ENCODE measurements around the gene PSD2. TPM values are rescaled to one million over a fixed set of nuclear protein-coding genes. Genes with fewer than 3 reads are reported as not detected.

PSD2 gene
- total and polyA plus RNA-seq, 4 donors: 0.30 to 0.62 (median 0.41) TPM; not detected in 1

DNA sequence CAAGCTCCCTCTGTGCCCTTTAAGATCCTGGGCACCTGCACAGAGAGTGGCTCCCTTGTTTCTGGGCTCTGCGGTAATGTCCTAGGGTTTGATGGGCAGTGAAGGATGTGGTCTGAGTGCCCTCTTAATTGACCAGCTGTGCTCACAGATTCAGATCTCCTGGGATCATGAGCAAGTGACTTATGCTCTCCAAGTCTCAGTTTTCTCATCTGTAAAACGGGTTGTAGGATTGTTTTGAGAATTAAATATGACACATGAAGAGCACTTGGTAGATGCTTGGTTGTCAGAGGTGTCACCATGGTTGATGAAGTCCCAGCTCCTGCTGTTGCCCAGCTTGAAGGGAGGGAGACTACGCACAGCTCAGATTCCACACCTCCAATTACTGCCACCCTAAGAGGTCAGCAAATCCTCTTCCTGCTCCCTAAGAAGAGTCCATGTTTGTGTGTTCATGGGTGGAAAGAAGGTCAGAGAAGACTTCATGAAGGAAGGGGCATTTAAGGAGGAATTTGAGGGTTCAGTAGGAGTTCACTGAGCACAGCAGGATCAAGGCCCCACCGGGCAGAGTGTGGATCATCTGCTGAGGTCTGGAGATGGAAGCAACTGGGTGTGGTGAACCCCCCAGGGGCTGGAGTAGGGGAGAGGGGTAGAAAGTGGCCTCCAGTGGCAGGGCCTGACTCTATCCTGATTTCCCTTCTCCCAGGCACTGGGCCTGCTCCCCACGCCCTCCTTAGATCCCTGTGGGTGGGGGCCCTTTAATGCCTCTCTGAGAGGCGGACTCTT, 1.4 kb upstream of the PSD2 start:
- intact Hi-C loops (cut with DNase I): no loop called here
- Histone ChIP-seq H3K27me3 (ENCODE audit: control insufficient read depth in 1 of 2, insufficient read depth in 2 of 2, low read length in 1 of 2) (no peaks in the 10 kb centered on the region), H3K36me3 (ENCODE audit: control insufficient read depth in 1 of 2, insufficient read depth in 2 of 2, low read length in 1 of 2) (no peaks in the 10 kb centered on the region), H3K27ac (ENCODE audit: low read depth in 1 of 2, low read length in 2 of 2) (no peak overlapping the region), H3K9me3 (ENCODE audit: control insufficient read depth, low read length) (no peaks in the 10 kb centered on the region), H3K4me3 (ENCODE audit: low read length in 2 of 2) (no peak overlapping the region), H3K4me1 (ENCODE audit: control insufficient read depth in 1 of 2, insufficient read depth in 2 of 2, low read length in 2 of 2) (no peaks in the 10 kb centered on the region)
- DNase-seq (no peak), ATAC-seq (ENCODE audit: low FRiP score) (no peak)
- WGBS, 2 donors: 89 to 92% methylated on average over 6 of the region's 6 CpGs

DNA sequence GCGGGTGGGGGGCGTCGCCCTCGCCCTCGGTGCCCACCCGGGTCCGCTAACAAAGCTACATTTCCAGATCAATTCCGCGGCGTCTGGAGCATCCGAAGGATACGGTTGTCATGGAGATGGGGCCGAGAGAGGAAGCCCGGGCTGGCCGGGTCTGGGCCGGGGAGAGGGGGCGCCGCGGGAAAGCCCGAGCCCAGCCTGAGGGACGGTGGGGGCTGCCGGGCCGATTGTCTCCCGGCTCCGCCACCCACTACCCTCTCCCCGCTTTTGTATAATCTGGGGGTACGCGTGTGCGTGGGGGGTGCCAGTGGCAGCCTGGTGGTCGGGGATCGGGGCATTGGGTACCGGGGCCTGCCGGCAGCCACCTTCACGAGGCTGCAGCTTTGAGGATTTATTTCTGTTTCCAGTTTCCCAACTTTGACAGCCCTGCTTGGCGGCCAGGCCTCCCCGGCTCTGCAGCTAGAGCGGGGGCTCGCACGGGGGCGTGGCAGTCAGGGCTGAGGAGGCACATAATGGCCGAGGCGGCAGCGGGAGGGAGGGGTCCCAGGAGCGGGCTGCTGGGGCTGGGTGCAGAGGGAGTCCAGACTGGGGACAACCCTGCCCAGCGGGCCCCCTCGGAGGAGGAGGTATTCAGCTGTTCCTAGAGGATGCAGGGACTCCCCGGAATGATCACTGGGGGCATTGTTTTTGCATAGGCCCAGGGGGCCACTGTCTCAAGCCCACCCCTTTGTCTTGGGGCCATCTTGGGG, 626 bp downstream of the PSD2 start:
- H3K27me3 ChIP-seq (ENCODE audit: control insufficient read depth in 1 of 2, insufficient read depth in 2 of 2, low read length in 1 of 2): no peaks in the 10 kb centered on the region
- no peaks in the 10 kb centered on the region for H3K36me3 ChIP-seq (ENCODE audit: control insufficient read depth in 1 of 2, insufficient read depth in 2 of 2, low read length in 1 of 2)
- no peaks in the 10 kb centered on the region for H3K9me3 ChIP-seq (ENCODE audit: control insufficient read depth, low read length)
- H3K27ac ChIP-seq (ENCODE audit: low read depth in 1 of 2, low read length in 2 of 2): no peak overlapping the region
- no peak for ATAC-seq (ENCODE audit: low FRiP score)
- 5 to 6% methylated on average over 27 to 47 of the region's 47 CpGs for WGBS, 2 donors
- H3K4me1 ChIP-seq (ENCODE audit: control insufficient read depth in 1 of 2, insufficient read depth in 2 of 2, low read length in 2 of 2): no peaks in the 10 kb centered on the region
- DNase-seq: no peak
- intact Hi-C loops (cut with DNase I): no loop called here
- H3K4me3 ChIP-seq (ENCODE audit: low read length in 2 of 2): peak overlapping the region in 1 of 2 donors; percentile 43

DNA sequence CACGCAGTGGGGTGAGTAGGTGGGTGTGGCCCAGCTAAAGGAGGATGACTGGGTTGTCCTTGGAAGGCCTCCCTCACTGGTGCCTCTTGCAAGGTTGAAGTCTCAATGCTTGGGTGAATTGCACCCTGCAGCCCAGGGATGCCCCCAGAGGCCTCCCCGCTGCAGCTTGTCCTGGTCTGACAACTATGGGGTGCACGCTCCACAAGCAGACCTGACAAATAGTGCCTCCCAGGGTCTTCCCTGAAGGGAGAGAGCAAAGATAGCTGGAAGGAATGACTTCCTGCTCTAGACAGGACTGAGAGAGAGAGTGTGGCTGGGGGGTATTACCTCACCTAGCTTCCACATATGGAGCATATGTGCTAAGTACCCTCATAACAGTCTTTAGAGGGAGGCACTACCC, 1.7 kb downstream of the PSD2 start:
- DNase-seq (no peak), ATAC-seq (ENCODE audit: low FRiP score) (no peak)
- intact Hi-C loops (cut with DNase I): no loop called here
- Histone ChIP-seq H3K27me3 (ENCODE audit: control insufficient read depth in 1 of 2, insufficient read depth in 2 of 2, low read length in 1 of 2) (no peaks in the 10 kb centered on the region), H3K4me3 (ENCODE audit: low read length in 2 of 2) (no peak overlapping the region), H3K9me3 (ENCODE audit: control insufficient read depth, low read length) (no peaks in the 10 kb centered on the region), H3K36me3 (ENCODE audit: control insufficient read depth in 1 of 2, insufficient read depth in 2 of 2, low read length in 1 of 2) (no peaks in the 10 kb centered on the region), H3K27ac (ENCODE audit: low read depth in 1 of 2, low read length in 2 of 2) (no peak overlapping the region), H3K4me1 (ENCODE audit: control insufficient read depth in 1 of 2, insufficient read depth in 2 of 2, low read length in 2 of 2) (no peaks in the 10 kb centered on the region)
- WGBS, 2 donors: 85 to 88% methylated on average over 3 of the region's 3 CpGs

DNA sequence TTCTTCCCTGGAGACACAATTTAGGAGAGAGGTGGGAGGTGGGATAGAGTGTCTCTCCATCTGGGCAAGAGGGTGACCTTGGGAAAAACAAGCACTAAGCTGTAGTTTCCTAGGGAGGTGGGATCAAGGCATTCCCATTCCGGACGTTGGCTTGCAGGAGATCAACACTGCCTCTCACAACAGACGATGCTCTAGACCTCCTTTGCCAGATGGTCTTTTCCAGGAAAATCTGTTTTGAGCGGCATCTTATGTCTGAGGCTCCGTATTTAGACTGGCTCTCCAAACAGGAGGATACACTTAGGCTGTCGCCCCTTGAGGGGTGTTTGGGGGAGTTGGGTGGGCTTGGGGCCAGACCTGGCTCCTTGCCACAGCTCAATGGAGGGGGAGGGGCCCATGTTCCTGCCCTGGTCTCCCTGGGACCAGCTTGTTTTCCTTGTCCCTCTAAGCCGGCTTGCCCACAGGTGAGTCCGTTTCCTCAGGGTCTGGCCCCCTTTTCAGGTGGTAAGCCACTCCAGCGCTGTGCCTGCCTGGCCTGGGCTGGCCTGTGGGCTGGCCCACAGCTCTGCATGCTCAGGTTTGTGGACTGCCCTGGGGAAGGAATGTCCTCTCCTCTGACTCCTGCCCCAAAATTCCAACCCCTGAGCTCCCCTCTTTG, 2.4 kb downstream of the PSD2 start:
- 65 to 69% methylated on average over 9 of the region's 9 CpGs for WGBS, 2 donors
- ATAC-seq (ENCODE audit: low FRiP score) (no peak), DNase-seq (no peak)
- H3K27me3 ChIP-seq (ENCODE audit: control insufficient read depth in 1 of 2, insufficient read depth in 2 of 2, low read length in 1 of 2): no peaks in the 10 kb centered on the region
- intact Hi-C loops (cut with DNase I): no loop called here
- no peaks in the 10 kb centered on the region for H3K4me1 ChIP-seq (ENCODE audit: control insufficient read depth in 1 of 2, insufficient read depth in 2 of 2, low read length in 2 of 2)
- no peak overlapping the region for H3K4me3 ChIP-seq (ENCODE audit: low read length in 2 of 2)
- H3K9me3 ChIP-seq (ENCODE audit: control insufficient read depth, low read length): no peaks in the 10 kb centered on the region
- no peaks in the 10 kb centered on the region for H3K36me3 ChIP-seq (ENCODE audit: control insufficient read depth in 1 of 2, insufficient read depth in 2 of 2, low read length in 1 of 2)
- no peak overlapping the region for H3K27ac ChIP-seq (ENCODE audit: low read depth in 1 of 2, low read length in 2 of 2)

DNA sequence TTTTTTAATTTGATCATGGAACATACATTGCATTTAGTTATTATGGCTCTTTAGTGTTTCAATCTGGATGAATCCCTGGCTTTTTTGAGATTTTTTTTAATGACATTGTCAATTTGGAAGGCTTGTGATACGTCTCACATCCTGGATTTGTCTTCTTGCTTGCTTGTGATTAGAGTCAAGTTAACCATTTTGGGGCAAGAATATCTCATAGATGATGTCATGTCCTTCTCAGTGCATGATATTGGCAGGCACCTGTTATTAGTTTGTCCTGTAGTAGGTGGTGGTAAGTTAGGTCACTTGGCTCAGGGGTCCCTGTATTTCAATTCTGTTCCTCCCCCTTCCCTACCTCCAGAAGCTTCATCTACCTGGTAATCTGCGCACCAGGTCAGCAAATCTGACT, 3.3 kb downstream of the PSD2 start:
- H3K27ac ChIP-seq (ENCODE audit: low read depth in 1 of 2, low read length in 2 of 2): no peak overlapping the region
- no peak overlapping the region for H3K4me3 ChIP-seq (ENCODE audit: low read length in 2 of 2)
- H3K9me3 ChIP-seq (ENCODE audit: control insufficient read depth, low read length): no peaks in the 10 kb centered on the region
- no peak for ATAC-seq (ENCODE audit: low FRiP score)
- WGBS, 2 donors: 79 to 81% methylated on average over 2 of the region's 2 CpGs
- no peaks in the 10 kb centered on the region for H3K27me3 ChIP-seq (ENCODE audit: control insufficient read depth in 1 of 2, insufficient read depth in 2 of 2, low read length in 1 of 2)
- no peaks in the 10 kb centered on the region for H3K4me1 ChIP-seq (ENCODE audit: control insufficient read depth in 1 of 2, insufficient read depth in 2 of 2, low read length in 2 of 2)
- no peak for DNase-seq
- intact Hi-C loops (cut with DNase I): no loop called here
- H3K36me3 ChIP-seq (ENCODE audit: control insufficient read depth in 1 of 2, insufficient read depth in 2 of 2, low read length in 1 of 2): no peaks in the 10 kb centered on the region

DNA sequence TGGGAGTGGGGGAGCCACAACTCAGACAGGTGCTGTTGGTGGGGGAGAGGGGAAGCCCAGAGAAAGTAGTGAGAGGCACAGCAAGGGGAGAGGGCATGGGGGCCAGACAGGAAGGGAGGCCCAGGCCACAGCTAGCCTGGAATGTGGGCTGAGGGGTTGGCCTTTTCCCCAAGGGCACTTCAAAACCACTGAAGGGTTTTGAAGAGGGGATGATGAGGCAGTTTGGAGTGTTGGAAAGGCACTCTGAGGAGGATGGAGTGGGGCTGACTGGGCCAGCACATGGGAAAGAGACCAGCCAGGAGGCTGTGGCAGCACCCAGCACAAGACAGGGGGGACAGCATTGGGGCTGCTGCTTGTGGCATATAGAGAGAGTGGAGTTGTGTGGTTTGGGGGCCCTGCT, 3.8 kb downstream of the PSD2 start:
- intact Hi-C loops (cut with DNase I): no loop called here
- Histone ChIP-seq H3K27ac (ENCODE audit: low read depth in 1 of 2, low read length in 2 of 2) (no peak overlapping the region), H3K4me3 (ENCODE audit: low read length in 2 of 2) (no peak overlapping the region), H3K4me1 (ENCODE audit: control insufficient read depth in 1 of 2, insufficient read depth in 2 of 2, low read length in 2 of 2) (no peaks in the 10 kb centered on the region), H3K9me3 (ENCODE audit: control insufficient read depth, low read length) (no peaks in the 10 kb centered on the region), H3K36me3 (ENCODE audit: control insufficient read depth in 1 of 2, insufficient read depth in 2 of 2, low read length in 1 of 2) (no peaks in the 10 kb centered on the region), H3K27me3 (ENCODE audit: control insufficient read depth in 1 of 2, insufficient read depth in 2 of 2, low read length in 1 of 2) (no peaks in the 10 kb centered on the region)
- ATAC-seq (ENCODE audit: low FRiP score) (no peak), DNase-seq (no peak)

DNA sequence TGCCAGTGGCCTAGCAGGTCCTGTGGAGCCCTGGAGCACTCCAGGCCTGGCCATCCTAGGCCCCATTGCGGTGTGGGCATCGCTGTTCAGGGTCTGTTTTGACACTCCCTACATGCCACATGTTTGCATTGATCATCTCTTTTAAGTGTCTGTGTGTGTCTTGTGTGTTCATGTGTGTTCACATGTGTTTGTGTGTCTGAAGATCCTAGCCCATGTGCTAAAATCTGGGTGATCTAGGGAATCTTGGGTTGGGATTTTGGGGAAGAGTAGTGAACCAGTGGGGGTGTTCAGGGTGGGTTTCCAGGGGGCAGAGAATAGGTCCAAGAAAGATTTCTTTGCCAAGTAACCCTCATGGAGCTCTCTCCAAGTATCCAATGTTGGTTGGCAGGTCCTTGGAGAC, 8.4 kb downstream of the PSD2 start:
- Histone ChIP-seq H3K4me1 (ENCODE audit: control insufficient read depth in 1 of 2, insufficient read depth in 2 of 2, low read length in 2 of 2) (no peaks in the 10 kb centered on the region), H3K36me3 (ENCODE audit: control insufficient read depth in 1 of 2, insufficient read depth in 2 of 2, low read length in 1 of 2) (no peaks in the 10 kb centered on the region), H3K27ac (ENCODE audit: low read depth in 1 of 2, low read length in 2 of 2) (no peak overlapping the region), H3K27me3 (ENCODE audit: control insufficient read depth in 1 of 2, insufficient read depth in 2 of 2, low read length in 1 of 2) (no peaks in the 10 kb centered on the region), H3K4me3 (ENCODE audit: low read length in 2 of 2) (no peak overlapping the region), H3K9me3 (ENCODE audit: control insufficient read depth, low read length) (no peaks in the 10 kb centered on the region)
- DNase-seq (no peak), ATAC-seq (ENCODE audit: low FRiP score) (no peak)
- 95 to 96% methylated on average over 2 of the region's 2 CpGs for WGBS, 2 donors
- intact Hi-C loops (cut with DNase I): no loop called here

DNA sequence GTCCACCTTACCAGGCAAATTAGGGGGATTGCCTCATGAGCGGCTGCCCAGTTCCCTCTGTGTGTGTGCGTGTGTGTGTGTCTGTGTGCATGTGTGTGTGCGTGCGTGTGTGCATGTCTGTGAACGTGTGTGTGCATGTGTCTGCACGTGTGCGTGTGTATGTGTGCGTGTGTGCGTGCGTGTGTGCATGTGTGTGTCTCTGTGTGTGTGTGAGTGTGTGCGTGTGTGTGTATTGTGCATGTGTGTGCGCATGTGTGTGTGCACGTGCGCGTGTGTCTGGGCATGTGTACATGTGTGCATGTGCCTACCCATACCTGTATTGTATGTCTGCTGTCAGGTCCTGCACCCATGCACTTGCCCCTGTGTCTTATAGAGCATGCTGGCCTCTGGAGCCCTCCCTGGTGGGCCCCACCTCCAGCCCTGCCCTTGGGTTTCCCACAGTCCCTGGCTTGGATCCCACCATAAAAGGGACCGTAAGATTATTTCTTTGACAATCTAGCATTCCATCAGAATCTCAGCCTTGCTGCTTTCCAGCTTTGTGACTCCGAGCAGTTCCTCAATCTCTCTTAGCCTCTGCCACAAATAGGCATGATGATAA, 9.3 kb downstream of the PSD2 start:
- intact Hi-C loops (cut with DNase I): no loop called here
- ATAC-seq (ENCODE audit: low FRiP score) (no peak), DNase-seq (no peak)
- Histone ChIP-seq H3K27me3 (ENCODE audit: control insufficient read depth in 1 of 2, insufficient read depth in 2 of 2, low read length in 1 of 2) (no peaks in the 10 kb centered on the region), H3K9me3 (ENCODE audit: control insufficient read depth, low read length) (no peaks in the 10 kb centered on the region), H3K4me1 (ENCODE audit: control insufficient read depth in 1 of 2, insufficient read depth in 2 of 2, low read length in 2 of 2) (no peaks in the 10 kb centered on the region), H3K36me3 (ENCODE audit: control insufficient read depth in 1 of 2, insufficient read depth in 2 of 2, low read length in 1 of 2) (no peaks in the 10 kb centered on the region), H3K4me3 (ENCODE audit: low read length in 2 of 2) (no peak overlapping the region), H3K27ac (ENCODE audit: low read depth in 1 of 2, low read length in 2 of 2) (no peak overlapping the region)
- 89 to 91% methylated on average over 17 of the region's 17 CpGs for WGBS, 2 donors
